Mononuclear cell (primary cell): ENCODE measurements around the gene RIMBP3C. TPM values are rescaled to one million over a fixed set of nuclear protein-coding genes. Genes with fewer than 3 reads are reported as not detected.
"Not testable (repeated sequence)": the region's sequence is repeated elsewhere in the genome, so short reads cannot be mapped to it uniquely, and the experiment has no call there.

Source experiments
- H3K27me3 ChIP-seq: 2 replicates; pipeline ENCODE4 v1.6.0; 2011; ENCODE audit warnings: low read length, control low read depth; ENCODE audit not compliant: insufficient read depth
- H3K4me1 ChIP-seq: 2 replicates; pipeline ENCODE4 v1.5.1; 2011; ENCODE audit warnings: mild to moderate bottlenecking, low read length, control low read depth; ENCODE audit not compliant: insufficient read depth
- H3K4me3 ChIP-seq: 2 replicates; pipeline ENCODE4 v1.5.1; 2011; ENCODE audit warnings: mild to moderate bottlenecking, low read length, moderate library complexity
- H3K9me3 ChIP-seq: 2 replicates; pipeline ENCODE4 v1.5.1; 2011; ENCODE audit warnings: low read depth, mild to moderate bottlenecking, control low read depth, low read length
- total RNA-seq: library from RNA; depleted of rRNA; stranded (reverse); fragments of >200 nt; gene quantifications from one replicate; pipeline ENCODE4 v1.2.3, GENCODE V29; 2012

Gene RIMBP3C
- total RNA-seq, 1 donor = 0.10 TPM

- H3K4me1 ChIP-seq, H3K9me3 ChIP-seq, H3K4me3 ChIP-seq, H3K27me3 ChIP-seq: not testable (repeated sequence)
Observed at GRCh38 chr22:21515234-21515633, 36.0 kb downstream of the RIMBP3C start.

GRCh38 chr22:21514117-21514516, 37.1 kb downstream of the RIMBP3C start:
- H3K4me1 ChIP-seq, H3K4me3 ChIP-seq, H3K27me3 ChIP-seq, H3K9me3 ChIP-seq: not testable (repeated sequence)

- H3K4me3 ChIP-seq, H3K9me3 ChIP-seq, H3K27me3 ChIP-seq, H3K4me1 ChIP-seq: not testable (repeated sequence)
Observed at GRCh38 chr22:21512022-21512421, 39.2 kb downstream of the RIMBP3C start.

GRCh38 chr22:21510397-21510796, 40.9 kb downstream of the RIMBP3C start:
- H3K27me3 ChIP-seq, H3K9me3 ChIP-seq, H3K4me1 ChIP-seq, H3K4me3 ChIP-seq: not testable (repeated sequence)

- not testable (repeated sequence) for H3K4me1 ChIP-seq, H3K9me3 ChIP-seq, H3K27me3 ChIP-seq, H3K4me3 ChIP-seq
Observed at GRCh38 chr22:21499623-21500506, 51.4 kb downstream of the RIMBP3C start.

GRCh38 chr22:21498489-21498888, 52.8 kb downstream of the RIMBP3C start:
- not testable (repeated sequence) for H3K27me3 ChIP-seq, H3K9me3 ChIP-seq, H3K4me3 ChIP-seq, H3K4me1 ChIP-seq

- H3K9me3 ChIP-seq, H3K4me3 ChIP-seq, H3K27me3 ChIP-seq, H3K4me1 ChIP-seq: not testable (repeated sequence)
Observed at GRCh38 chr22:21497984-21498383, 53.3 kb downstream of the RIMBP3C start.

Other genes with a start within 250 kb of the RIMBP3C start
- not detected for gene RIMBP3B, start 167.7 kb downstream of the RIMBP3C start, total RNA-seq
- 8.5 TPM for gene HIC2, start 134.1 kb downstream of the RIMBP3C start, total RNA-seq
- 2.1 TPM for gene TMEM191C, start 84.1 kb downstream of the RIMBP3C start, total RNA-seq
- gene UBE2L3, start 16.3 kb upstream of the RIMBP3C start, total RNA-seq = 28.0 TPM
- 20.7 TPM for gene YDJC, start 78.6 kb upstream of the RIMBP3C start, total RNA-seq
- gene CCDC116, start 81.3 kb upstream of the RIMBP3C start, total RNA-seq = not detected
- gene SDF2L1, start 90.8 kb upstream of the RIMBP3C start, total RNA-seq = 10.0 TPM
- gene PPIL2, start 114.6 kb upstream of the RIMBP3C start, total RNA-seq = 32.0 TPM
- gene YPEL1, start 184.3 kb upstream of the RIMBP3C start, total RNA-seq = 3.8 TPM